COLO829 (cell line): ENCODE measurements around the gene KIF12.
A peak's percentile ranks its signal among the peaks of the same experiment; 100 is the strongest.

ENCODE experiments used
- DNase-seq: peaks from one replicate; pipeline ENCODE4 v3.0.0; 2012; ENCODE audit warnings: low spot score

The KIF12 gene

GRCh38 chr9:114065304-114065703 lies 33.8 kb downstream of the KIF12 start:
- DNase-seq = no peak

- DNase-seq = no peak
Observed at GRCh38 chr9:114061830-114062474, 37.1 kb downstream of the KIF12 start.

- no peak for DNase-seq
Observed at GRCh38 chr9:114061292-114061691, 37.8 kb downstream of the KIF12 start.

DNA sequence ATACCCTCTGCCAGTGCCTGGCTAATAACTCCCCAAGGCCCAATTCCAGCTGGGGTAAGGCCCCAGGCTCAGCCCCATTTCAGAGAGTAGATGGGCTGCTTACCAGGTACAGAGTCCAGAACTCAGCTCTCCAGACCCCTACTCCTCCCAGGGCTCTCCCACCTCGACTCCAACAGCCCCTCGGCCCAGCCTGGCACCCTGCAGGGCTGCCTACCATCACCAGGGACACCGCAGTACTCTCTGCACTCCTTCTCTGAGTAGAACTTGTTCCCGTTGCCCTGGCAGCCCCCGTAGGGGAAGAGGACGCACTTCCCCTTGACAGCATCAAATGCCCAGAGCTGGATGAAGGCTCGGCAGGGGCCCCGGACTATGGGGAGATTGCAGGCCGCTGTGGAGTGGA lies 38.4 kb downstream of the KIF12 start:
- DNase-seq = no peak

DNA sequence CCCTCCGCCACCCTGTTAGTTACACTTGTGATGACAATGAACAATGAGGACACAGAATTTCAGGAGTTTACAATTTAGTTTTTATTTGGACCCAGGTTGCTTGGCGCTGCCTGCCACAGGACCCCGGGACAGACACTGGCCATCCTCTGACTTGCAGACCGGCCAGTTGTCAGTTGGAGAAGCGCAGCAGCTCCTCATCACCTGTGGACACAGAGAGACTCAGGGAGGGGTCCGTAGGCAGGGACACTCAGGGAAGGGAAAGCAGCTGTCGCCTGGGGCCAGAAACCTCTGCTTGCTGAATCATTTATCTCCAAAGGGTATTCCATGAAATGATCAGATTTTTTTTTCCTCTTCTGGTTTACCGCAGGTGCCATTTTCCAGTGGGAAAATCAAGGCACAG lies 39.0 kb downstream of the KIF12 start:
- no peak for DNase-seq

DNA sequence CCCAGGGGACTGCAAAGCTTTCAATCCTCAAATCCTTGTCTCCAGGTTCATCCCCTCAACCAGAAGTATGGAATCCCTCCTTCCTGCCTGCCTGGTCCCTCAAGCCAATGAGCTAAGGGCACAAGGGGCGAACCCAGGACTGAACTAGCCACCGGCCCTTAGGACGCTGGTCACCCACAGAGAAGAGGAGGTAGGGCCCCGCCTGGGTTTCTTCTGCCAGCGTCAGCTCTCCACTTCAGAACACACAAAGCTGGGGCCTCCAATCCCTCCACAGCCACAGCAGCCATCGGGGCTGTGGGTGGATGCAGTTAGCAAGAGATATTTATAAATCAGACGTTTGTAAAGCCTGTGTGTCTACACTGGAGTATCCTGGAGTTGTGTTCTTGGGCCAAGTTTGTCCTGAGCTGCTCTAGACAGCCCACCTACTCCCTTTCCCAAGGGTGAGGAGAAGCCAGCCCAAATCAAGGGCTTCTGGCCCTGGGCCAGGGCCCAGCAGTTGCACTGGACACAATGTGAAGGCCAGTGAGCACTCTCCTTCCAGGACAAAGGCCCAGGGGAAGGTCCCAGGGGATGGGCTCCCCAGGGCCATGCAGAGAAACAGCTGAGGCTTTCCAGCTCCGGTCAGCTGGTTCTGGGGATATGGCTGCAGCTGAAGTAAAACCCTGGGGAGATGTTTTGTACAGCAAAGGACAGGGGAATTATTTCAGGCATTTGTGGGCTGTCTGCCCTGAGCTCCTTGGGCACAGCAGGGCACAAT lies 39.9 kb downstream of the KIF12 start:
- DNase-seq = peak; percentile 34

DNA sequence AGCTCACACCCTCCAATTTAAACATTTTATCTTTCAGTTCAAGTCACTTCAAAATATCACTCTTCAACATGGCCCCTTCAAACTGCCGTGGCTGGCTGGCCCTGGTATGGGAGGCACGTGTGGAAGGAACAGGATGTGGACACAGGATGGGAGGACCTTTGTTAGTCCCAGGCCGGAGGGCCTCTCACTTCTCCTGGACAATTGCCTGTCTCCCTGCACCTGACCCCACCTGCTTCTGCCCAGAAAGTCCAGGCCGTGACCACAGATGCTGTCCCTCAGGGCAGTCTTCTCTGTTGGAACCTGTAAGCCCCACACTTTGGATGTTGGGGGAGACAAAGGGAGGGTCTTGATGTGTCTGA lies 40.4 kb downstream of the KIF12 start:
- DNase-seq = no peak

DNA sequence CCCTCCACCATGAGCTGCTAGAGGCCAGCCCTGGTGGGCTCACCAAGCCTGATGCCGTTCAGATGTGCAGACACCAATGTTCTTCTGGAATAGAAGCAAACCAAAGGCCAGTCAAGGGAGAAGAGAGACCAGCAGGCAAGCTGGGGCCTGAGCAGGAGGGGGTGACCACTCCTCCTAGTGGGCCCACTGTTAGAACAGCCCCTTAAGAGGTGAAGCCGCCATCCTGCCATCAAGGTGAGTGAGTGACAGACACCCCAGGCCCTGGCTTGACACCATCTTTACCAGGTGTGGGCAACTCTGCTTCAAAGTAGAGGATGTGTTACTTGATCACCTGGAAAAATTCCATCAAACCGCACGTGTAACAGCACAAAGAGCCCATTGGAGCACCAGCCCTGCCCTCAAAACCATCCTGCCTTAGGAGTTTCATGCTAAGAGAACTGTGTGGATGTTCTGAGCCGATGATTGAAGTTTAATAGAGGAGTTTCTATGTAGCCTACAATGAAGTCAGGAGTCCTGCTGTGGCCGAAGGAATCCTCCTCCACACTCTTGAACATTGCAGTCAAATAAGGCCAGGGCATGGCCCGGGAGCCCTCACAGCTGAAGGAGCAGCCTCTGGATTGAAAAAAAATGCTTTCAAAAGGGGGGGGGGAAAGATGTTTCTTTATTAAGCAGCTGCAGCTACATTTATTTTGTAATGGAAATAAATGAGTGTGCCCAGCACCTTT lies 41.8 kb downstream of the KIF12 start:
- no peak for DNase-seq

- DNase-seq = no peak
Observed at GRCh38 chr9:114056527-114056926, 42.6 kb downstream of the KIF12 start.

GRCh38 chr9:114055894-114056293 lies 43.2 kb downstream of the KIF12 start:
- DNase-seq = no peak

GRCh38 chr9:114055061-114055460 lies 44.0 kb downstream of the KIF12 start:
- DNase-seq = no peak

DNA sequence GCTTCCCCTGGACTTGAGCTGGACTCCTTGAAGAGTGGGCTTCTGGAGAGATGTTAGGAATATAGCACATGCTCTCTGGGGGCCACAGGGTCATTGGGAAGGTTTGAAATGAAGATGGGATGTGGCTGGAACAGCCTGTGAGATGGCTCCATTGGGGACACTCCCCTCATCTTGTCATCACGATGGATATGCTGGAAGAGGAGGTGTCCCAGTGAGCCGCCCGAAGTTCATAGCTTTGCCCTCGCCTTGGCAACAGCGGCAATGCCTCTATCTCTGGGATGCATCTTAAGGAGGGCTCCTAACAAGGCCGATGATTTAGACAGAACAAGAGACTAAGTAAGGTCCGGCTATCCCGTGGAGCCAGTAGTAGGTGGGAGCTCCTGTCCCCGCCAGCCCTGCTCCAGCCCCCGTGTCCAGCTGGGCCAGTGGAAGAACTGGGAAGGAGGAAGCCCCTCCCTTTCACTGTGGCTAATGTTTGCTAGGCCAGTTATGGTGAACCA lies 44.9 kb downstream of the KIF12 start:
- no peak for DNase-seq

- DNase-seq = no peak
Observed at GRCh38 chr9:114053246-114054005, 45.7 kb downstream of the KIF12 start.

DNA sequence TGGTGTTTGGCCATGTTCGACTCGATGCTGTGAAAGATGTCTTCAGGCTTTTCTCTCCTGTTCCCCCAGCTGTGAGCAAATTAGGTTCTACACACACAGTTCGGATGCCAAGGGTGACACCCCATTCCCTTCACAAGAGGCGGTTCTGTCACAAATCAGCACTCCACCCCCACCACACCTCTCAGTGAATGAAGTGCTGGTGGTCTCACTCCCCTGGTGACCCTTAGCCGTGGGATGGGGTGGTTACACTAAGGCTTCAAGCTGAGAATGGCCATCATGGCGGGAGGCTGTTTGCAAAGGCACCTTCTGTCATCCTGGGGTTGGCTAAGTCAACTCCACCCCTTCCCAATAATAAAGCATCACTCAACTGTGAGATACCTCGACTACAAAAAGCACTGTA lies 47.4 kb downstream of the KIF12 start:
- no peak for DNase-seq

GRCh38 chr9:114051281-114051680 lies 47.8 kb downstream of the KIF12 start:
- no peak for DNase-seq

GRCh38 chr9:114050646-114051045 lies 48.4 kb downstream of the KIF12 start:
- no peak for DNase-seq

GRCh38 chr9:114050226-114050568 lies 48.9 kb downstream of the KIF12 start:
- DNase-seq = no peak

- DNase-seq = no peak
Observed at GRCh38 chr9:114049441-114050225, 49.5 kb downstream of the KIF12 start.

- no peak for DNase-seq
Observed at GRCh38 chr9:114048533-114049415, 50.3 kb downstream of the KIF12 start.

DNA sequence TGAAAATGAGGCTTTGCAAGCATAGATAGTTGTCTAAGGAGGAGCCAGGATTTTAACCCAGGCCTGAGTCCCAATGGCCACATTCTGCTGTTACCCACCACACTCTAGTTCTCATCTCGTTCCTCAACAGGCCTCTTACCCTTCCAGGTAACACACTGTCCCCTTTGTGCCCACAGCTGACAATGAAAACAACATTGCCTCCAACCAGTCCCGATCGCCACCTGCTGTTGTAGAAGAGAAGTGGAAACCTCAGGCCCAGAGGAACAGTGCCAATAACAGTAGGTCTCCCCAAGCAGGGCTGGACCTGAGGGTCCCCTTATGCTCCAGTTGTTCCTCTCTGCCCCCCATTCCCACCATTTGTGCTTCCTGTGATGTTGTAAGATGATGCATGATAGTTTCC lies 51.4 kb downstream of the KIF12 start:
- DNase-seq = no peak

DNA sequence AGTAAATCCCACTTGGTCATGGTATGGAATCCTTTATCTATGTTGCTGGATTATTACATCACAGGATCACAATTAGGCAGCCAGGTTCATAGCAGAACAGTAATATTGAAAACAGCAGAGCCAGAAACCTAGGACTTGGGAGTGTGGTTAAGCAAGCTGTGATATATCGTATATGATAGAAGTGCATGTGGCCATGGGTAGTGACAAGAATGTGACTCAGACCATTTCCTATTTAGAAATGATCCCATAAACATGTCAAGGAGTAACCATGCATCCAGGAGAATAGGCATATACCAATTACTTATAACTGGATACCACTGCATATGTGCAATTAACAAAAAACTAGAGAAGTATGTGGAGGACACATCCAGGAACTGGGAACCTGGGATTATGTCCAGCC lies 52.2 kb downstream of the KIF12 start:
- DNase-seq = no peak
